ENCODE measurements around the gene CDH13.

Gene CDH13

DNA sequence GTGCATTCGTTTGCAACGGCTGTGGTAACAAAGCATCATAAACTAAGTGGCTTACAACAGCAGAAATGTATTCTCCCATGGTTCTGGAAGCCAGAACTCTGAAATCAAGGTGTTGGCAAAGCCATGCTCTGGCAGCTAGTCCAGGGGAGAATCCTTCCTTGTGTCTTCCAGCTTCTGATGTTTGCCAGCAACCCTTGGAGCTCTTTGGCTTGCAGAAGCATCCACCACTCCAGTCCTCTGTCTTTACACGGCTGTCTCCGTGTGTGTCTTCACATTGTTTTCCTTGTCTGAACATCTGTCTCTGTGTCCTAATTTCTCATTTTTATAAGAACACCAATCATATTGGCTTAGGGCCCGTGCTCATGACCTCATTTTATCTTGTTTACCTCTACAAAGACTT lies 915.7 kb downstream of the CDH13 start:
- no peak for DNase-seq

- no peak for DNase-seq
Measured at GRCh38 chr16:83549316-83550182, 922.8 kb downstream of the CDH13 start.

DNA sequence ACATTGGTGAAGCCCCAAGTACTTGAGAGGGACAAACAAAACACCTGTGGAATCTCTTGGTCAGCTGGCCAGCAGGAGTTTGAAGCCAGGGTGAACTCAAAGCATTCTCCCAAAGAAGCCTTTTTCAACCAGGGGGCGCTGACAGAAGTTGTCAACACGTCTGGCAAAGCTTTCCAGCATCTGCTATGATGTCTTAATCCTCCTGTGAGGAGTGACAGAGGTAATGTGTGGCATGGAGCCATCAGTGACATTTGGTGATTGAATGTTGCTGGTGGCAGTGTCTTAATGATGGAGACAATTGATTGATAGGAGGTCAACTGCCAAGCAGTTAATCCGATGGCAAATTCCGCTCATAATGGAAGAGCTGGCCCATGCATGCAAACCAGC lies 923.4 kb downstream of the CDH13 start:
- DNase-seq, result no peak

GRCh38 chr16:83552228-83552627 lies 925.5 kb downstream of the CDH13 start:
- DNase-seq, result no peak

DNA sequence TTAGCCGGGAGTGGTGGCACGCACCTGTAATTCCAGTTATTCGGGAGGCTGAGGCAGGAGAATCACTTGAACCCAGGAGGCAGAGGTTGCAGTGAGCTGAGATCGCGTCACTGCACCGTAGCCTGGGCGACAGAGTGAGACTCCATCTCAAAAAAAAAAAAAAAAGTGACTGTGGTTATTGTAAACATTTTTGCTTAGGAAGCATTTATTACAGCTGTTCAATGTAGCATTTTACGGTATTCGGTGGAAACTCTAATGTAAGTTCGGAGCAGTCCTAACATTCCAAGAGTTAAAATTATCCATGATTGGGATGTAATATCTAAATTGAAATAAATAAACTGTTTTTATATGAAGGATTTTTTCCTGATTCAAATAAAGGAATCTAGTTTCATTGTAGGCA lies 926.2 kb downstream of the CDH13 start:
- no peak for DNase-seq

DNA sequence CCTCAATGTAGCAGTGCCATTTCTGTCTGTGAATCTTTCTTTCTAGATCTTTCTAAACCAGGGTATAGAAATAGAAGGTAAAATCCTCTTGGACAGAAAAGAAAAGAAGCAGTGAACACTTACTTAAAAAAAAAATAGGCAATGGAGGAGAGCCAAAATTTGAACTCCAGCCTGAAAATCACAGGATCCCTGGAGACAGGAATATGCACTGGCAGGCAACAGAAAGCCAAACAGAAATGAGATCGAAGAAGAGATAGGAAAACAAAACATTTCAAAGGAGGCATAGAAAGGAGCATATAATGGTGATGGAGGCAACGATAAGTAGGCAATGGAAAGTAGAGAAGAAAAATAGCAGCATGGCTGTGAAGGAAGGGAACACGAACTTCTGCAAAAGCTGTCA lies 927.3 kb downstream of the CDH13 start:
- DNase-seq, result no peak

DNA sequence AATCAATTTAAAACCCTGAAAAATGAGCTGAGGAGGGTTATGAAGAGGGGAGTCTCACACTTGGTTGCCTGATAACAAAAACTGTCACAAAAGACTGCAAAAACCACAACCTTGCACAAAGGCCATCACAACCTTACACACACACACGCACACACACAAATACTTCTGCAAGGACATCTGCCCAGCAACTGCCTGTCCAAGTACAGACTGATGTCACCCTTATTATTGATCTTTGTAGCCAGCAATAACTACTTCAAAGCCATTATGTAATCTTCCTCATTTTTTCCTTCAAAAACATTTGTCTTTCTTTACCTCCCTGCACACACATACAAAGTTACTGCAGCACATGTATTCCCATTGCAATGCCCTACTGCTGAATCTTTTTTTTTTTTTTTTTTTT lies 927.8 kb downstream of the CDH13 start:
- no peak for DNase-seq

DNA sequence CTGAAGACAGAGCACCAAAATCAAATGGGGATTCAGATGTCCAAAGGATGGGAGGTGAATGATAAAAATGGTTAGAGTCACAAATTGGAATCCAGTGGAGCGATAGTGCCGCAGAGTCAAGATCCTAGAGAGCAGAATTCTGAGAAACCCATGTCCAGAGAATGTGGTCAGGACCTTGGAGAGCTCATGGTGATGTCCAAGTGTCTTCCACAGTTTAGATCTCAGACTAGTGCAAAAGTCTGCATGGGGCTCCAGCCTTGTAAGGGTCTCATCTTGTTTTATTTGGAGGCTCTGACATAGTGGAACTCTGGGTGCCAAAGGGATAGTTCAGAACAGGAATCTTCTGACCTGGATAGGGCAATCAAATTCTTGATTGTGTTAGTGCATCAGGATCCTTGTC lies 935.1 kb downstream of the CDH13 start:
- DNase-seq, result no peak

GRCh38 chr16:83568345-83568744 lies 941.6 kb downstream of the CDH13 start:
- DNase-seq, result no peak

DNA sequence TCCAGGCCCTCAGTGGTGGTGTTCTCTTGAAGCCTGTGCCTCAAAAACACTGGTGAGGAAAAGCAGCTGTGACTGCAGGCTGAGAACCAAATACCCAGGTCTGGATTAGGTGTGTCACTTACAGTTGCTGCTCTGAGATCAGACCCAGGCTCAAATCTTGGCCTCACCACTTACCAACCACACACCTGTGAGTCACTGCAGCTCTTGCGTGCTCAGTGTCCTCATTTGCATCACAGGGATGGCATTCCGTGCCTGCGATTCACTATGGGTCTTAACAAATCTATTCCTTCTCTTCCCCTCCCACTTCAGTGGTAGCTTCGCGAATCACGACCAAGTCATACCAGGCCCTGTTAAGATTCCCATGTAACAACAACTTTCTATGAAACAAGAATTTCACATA lies 947.6 kb downstream of the CDH13 start:
- DNase-seq, result no peak

GRCh38 chr16:83577078-83577745 lies 950.4 kb downstream of the CDH13 start:
- no peak for DNase-seq

GRCh38 chr16:83578171-83578570 lies 951.4 kb downstream of the CDH13 start:
- DNase-seq, result no peak

DNA sequence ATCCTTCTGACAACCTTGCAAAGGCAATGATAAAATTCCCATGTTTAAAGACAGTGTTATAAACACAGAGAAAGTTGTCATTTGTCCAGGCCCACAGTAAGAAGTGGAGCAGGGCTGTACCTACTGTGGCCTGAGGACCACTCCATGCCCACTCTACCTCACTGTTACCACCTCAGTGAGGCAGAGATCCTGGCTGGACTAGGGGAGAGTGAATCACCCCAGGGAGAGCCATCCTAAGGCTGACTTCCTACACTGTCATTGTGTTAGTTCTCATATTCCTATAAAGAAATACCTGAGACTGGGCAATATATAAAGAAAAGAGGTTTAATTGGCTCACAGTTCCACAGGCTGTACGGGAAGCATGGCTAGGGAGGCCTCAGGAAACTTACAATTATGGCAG lies 952.3 kb downstream of the CDH13 start:
- DNase-seq, result no peak

DNA sequence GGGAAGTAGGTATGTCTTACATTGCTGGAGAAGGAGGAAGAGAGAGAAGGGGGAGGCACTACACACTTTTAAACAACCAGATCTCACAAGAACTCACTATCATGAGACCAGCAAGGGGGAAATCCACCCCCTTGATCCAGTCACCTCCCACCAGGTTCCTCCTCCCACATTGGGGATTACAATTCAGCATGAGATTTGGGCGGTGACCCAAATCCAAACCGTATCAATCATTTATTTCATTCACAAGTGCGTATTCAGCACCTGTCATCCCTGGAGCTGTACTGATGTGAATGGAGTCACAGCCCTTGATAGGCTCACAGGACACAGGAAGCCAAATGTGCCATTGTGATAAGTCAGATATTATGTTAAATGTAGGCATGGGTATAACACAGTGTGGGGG lies 952.7 kb downstream of the CDH13 start:
- no peak for DNase-seq

- DNase-seq, result no peak
Measured at GRCh38 chr16:83581082-83581481, 954.3 kb downstream of the CDH13 start.

GRCh38 chr16:83581994-83582747 lies 955.4 kb downstream of the CDH13 start:
- DNase-seq, result no peak

DNA sequence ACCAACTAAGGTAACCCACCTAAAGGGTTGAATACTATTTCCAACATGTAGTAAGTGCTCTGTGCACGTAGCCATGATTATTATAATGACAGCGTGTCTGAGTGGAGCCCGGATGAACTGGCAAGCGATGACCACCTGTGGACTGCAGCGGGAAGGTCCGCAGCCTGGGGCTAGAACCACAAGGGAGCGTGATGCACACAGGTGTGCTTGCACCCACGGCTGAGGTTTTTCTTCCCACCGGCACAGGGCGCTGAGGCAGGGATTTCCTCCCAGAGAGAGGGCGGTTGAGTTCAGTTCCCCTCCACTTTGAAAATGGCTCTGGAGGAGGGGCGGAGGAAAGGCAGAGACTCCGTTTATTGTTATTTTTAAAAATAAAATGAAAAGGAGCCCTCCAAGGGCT lies 959.3 kb downstream of the CDH13 start:
- DNase-seq, result no peak

- DNase-seq, result no peak
Measured at GRCh38 chr16:83586461-83587200, 959.9 kb downstream of the CDH13 start.

- no peak for DNase-seq
Measured at GRCh38 chr16:83587201-83587600, 960.4 kb downstream of the CDH13 start.

GRCh38 chr16:83588070-83588469 lies 961.3 kb downstream of the CDH13 start:
- no peak for DNase-seq

- no peak for DNase-seq
Measured at GRCh38 chr16:83589576-83589975, 962.8 kb downstream of the CDH13 start.

DNA sequence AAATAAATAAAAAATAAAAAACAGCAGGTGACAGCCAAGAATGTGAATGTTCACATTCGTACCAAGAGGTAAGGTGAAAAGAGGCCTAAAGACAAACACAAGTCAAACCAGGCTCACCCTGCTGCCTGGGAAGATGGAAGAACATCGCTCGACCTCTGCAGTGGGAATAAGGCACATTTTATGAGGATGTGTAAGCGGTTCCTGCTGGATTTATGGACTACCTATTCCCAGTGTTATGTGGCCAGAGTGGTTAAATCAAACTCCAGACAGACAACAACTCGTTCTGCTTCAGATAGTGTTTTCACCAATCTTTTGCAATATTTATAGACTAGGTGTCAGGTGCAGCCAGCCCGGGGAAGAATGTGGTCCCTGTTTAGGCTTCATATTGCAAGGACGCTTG lies 966.0 kb downstream of the CDH13 start:
- no peak for DNase-seq

DNA sequence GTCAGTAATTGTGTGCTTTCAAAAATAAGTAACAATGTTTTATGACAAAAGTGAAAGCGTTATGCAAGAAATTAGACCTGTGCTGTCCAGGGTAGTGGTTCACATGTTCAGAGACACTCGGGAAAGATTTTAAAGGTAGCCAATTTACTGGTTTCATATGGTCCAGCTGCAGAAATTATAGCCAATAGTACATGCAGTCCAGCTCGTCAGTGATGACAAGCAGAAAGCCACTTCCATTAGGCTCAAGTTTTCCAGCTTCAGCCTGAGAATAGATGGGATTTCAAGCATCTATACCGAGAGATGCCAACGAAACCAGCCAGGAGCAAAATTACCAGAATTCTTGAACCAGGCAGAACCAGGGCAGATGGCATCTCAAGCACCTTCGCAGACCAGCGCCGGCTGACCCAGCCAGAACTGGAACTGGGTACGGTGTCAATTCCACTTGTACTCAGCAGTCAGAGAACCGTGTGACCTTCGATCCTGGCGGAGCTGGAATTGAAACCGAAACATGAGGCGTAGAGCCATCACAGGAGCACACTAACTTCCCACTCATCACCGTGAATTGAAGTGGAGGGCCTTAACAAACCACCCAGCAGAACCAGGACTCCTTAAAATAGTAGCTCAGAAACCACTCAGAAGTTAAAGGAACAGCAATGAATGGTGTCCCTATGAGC lies 973.2 kb downstream of the CDH13 start:
- no peak for DNase-seq

Data from NCI-H774 (cell line).